H1 (cell line): Measurements from ENCODE around the gene P3H3. TPM values are rescaled to one million over a fixed set of nuclear protein-coding genes. Genes with fewer than 3 reads are reported as not detected.
A peak's percentile ranks its signal among the peaks of the same experiment; 100 is the strongest.

Experiments used
- CTCF ChIA-PET: fragments of 300-600 bp; sonication (Branson Sonifier 250); formaldehyde crosslinking; loops from one replicate; lab custom pipeline; 2021; ENCODE audit not compliant: partially characterized antibody; lab: Charles Lee
- POLR2A ChIA-PET: fragments of 300-600 bp; sonication (Branson Sonifier 250); formaldehyde crosslinking; loops from one replicate; lab custom pipeline; 2021; ENCODE audit warnings: inconsistent platforms; ENCODE audit not compliant: partially characterized antibody; lab: Charles Lee
- DNase-seq, 2 experiments: peaks; one replicate each; pipeline versions ENCODE4 v3.0.0 to v3.0.0-alpha.2; 2010 to 2022; ENCODE audit warnings: low spot score in 2 of 2, low read depth in 1 of 2, mixed read lengths in 1 of 2
- FAIRE-seq: peaks from 2 replicates; lab custom pipeline; 2011; peaks lifted over from hg19 to GRCh38; lab: Jason Lieb, UNC
- H2AFZ ChIP-seq: 2 replicates; pipeline ENCODE4 v1.8.1; 2012; ENCODE audit warnings: low read length, inconsistent platforms
- H2AK5ac ChIP-seq: 2 replicates; pipeline ENCODE4 v1.6.1; 2013; ENCODE audit warnings: low read depth, low read length
- H2BK120ac ChIP-seq: replicated peaks from 2 replicates; pipeline ENCODE3; 2013; ENCODE audit warnings: low read depth, low read length, inconsistent platforms
- H2BK12ac ChIP-seq: 2 replicates; pipeline ENCODE4 v1.6.1; 2013; ENCODE audit warnings: low read depth, low read length
- H2BK15ac ChIP-seq: 2 replicates; pipeline ENCODE4 v1.6.1; 2013; ENCODE audit warnings: low read length
- H2BK20ac ChIP-seq: 2 replicates; pipeline ENCODE4 v1.6.1; 2013; ENCODE audit warnings: low read length
- H2BK5ac ChIP-seq: 2 replicates; pipeline ENCODE4 v1.6.1; 2013; ENCODE audit warnings: low read depth, low read length
- H3K14ac ChIP-seq: 2 replicates; pipeline ENCODE4 v1.6.1; 2013; ENCODE audit warnings: inconsistent platforms; ENCODE audit not compliant: insufficient read length
- H3K18ac ChIP-seq: 2 replicates; pipeline ENCODE4 v1.6.1; 2013; ENCODE audit warnings: low read length; ENCODE audit errors: extremely low read depth
- H3K23ac ChIP-seq: 2 replicates; pipeline ENCODE4 v1.6.1; 2013; ENCODE audit warnings: inconsistent platforms; ENCODE audit not compliant: insufficient read length
- H3K23me2 ChIP-seq: 2 replicates; pipeline ENCODE4 v1.6.1; 2013; ENCODE audit warnings: low read depth, low read length
- H3K27ac ChIP-seq: 2 replicates; pipeline ENCODE4 v1.6.1; 2011; ENCODE audit warnings: low read depth, low read length, inconsistent platforms
- H3K27me3 ChIP-seq, 4 experiments: replicated peaks in 1 of 4; 1 replicate in 1 of 4; 2 replicates in 3 of 4; pipeline versions ENCODE4 v1.6.1 to v1.8.1; 2011 to 2013; ENCODE audit warnings: low read length in 3 of 4, mild to moderate bottlenecking in 3 of 4, inconsistent platforms in 2 of 4, mixed read lengths in 2 of 4, moderate library complexity in 1 of 4; ENCODE audit not compliant: control insufficient read depth in 3 of 4, insufficient read depth in 3 of 4; ENCODE audit errors: extremely low read depth in 1 of 4
- H3K36me3 ChIP-seq, 4 experiments: 2 replicates each; pipeline versions ENCODE4 v1.6.1 to v1.8.1; 2011 to 2013; ENCODE audit warnings: mild to moderate bottlenecking in 4 of 4, low read length in 3 of 4, moderate library complexity in 2 of 4, control low read depth in 1 of 4, inconsistent platforms in 1 of 4; ENCODE audit not compliant: insufficient read depth in 4 of 4, control insufficient read depth in 2 of 4
- H3K4ac ChIP-seq: replicated peaks from 2 replicates; pipeline ENCODE3; 2013; ENCODE audit warnings: low read length, low read depth, mixed read lengths, inconsistent platforms; ENCODE audit not compliant: insufficient read length
- H3K4me1 ChIP-seq, 4 experiments: replicated peaks in 1 of 4; 1 replicate in 1 of 4; 2 replicates in 3 of 4; pipeline versions ENCODE4 v1.6.1 to v1.8.1; 2011 to 2013; ENCODE audit warnings: low read length in 3 of 4, inconsistent platforms in 2 of 4, mixed read lengths in 1 of 4; ENCODE audit not compliant: insufficient read depth in 4 of 4, control insufficient read depth in 3 of 4
- H3K4me2 ChIP-seq, 2 experiments: 2 replicates each; pipeline versions ENCODE4 v1.6.1 to v1.8.1; 2011 to 2013; ENCODE audit warnings: low read depth in 2 of 2, low read length in 2 of 2, control low read depth in 1 of 2, inconsistent platforms in 1 of 2, mild to moderate bottlenecking in 1 of 2; ENCODE audit not compliant: insufficient read depth in 1 of 2
- H3K4me3 ChIP-seq, 4 experiments: fragments of 200-600, 300-600 bp in 1 of 4; sonication (generic), shearing (Covaris generic), sonication (Bioruptor Twin) in 1 of 4; 2 replicates each; pipeline versions ENCODE4 v1.5.1 to v1.8.1; 2011 to 2016; ENCODE audit warnings: low read length in 4 of 4, low read depth in 3 of 4, control low read depth in 2 of 4, inconsistent platforms in 2 of 4, mild to moderate bottlenecking in 2 of 4, mixed read lengths in 1 of 4, moderate library complexity in 1 of 4; ENCODE audit not compliant: insufficient read depth in 2 of 4; ENCODE audit errors: extremely low read depth in 1 of 4
- H3K56ac ChIP-seq: replicated peaks from 2 replicates; pipeline ENCODE3; 2013; ENCODE audit warnings: low read depth, mild to moderate bottlenecking, mixed read lengths, low read length, inconsistent platforms; ENCODE audit not compliant: insufficient read length
- H3K79me1 ChIP-seq: 2 replicates; pipeline ENCODE4 v1.6.1; 2013; ENCODE audit warnings: low read depth, low read length, control low read depth
- H3K79me2 ChIP-seq, 2 experiments: 2 replicates each; pipeline versions ENCODE4 v1.6.1 to v1.8.1; 2012 to 2013; ENCODE audit warnings: low read length in 2 of 2, mild to moderate bottlenecking in 2 of 2, inconsistent platforms in 1 of 2; ENCODE audit not compliant: insufficient read depth in 2 of 2, control insufficient read depth in 1 of 2
- H3K9ac ChIP-seq, 4 experiments: replicated peaks in 1 of 4; 1 replicate in 1 of 4; 2 replicates in 3 of 4; pipeline versions ENCODE4 v1.6.1 to v1.8.1; 2011 to 2013; ENCODE audit warnings: low read depth in 3 of 4, low read length in 3 of 4, control low read depth in 2 of 4, mild to moderate bottlenecking in 2 of 4, moderate library complexity in 2 of 4, inconsistent platforms in 1 of 4; ENCODE audit errors: extremely low read depth in 1 of 4
- H3K9me3 ChIP-seq, 2 experiments: 2 replicates each; pipeline versions ENCODE4 v1.6.1 to v1.8.1; 2012 to 2013; ENCODE audit warnings: mild to moderate bottlenecking in 2 of 2, moderate library complexity in 2 of 2, control low read depth in 1 of 2, inconsistent platforms in 1 of 2, low read depth in 1 of 2, low read length in 1 of 2, mixed read lengths in 1 of 2; ENCODE audit not compliant: insufficient read depth in 2 of 2
- H4K20me1 ChIP-seq, 2 experiments: replicated peaks in 1 of 2; 2 replicates each; pipeline versions ENCODE3 to v1.8.1; 2011 to 2013; ENCODE audit warnings: inconsistent platforms in 2 of 2, low read length in 2 of 2, mild to moderate bottlenecking in 1 of 2; ENCODE audit not compliant: insufficient read depth in 2 of 2, control insufficient read depth in 1 of 2
- H4K5ac ChIP-seq: 2 replicates; pipeline ENCODE4 v1.6.1; 2013; ENCODE audit warnings: low read length, low read depth, mixed read lengths, inconsistent platforms; ENCODE audit not compliant: insufficient read length
- H4K8ac ChIP-seq: 2 replicates; pipeline ENCODE4 v1.8.0; 2013; ENCODE audit warnings: mild to moderate bottlenecking, moderate library complexity, low read length, inconsistent platforms; ENCODE audit not compliant: insufficient read depth; ENCODE audit errors: extremely low read depth
- H4K91ac ChIP-seq: replicated peaks from 2 replicates; pipeline ENCODE3; 2013; ENCODE audit warnings: low read length, mixed read lengths, inconsistent platforms; ENCODE audit not compliant: insufficient read length
- EP300 ChIP-seq, 2 experiments: IDR thresholded peaks; 1 replicate in 1 of 2; 2 replicates in 1 of 2; pipeline ENCODE4 v1.6.1; 2011 to 2012; ENCODE audit warnings: low read depth in 2 of 2, low read length in 2 of 2, mild to moderate bottlenecking in 2 of 2, borderline replicate concordance in 1 of 2, inconsistent platforms in 1 of 2, moderate library complexity in 1 of 2
- HDAC2 ChIP-seq, 2 experiments: fragments of 300-600 bp in 1 of 2; sonication (generic) in 1 of 2; IDR thresholded peaks; 2 replicates each; pipeline ENCODE4 v1.6.1; 2011 to 2012; ENCODE audit warnings: low read depth in 2 of 2, low read length in 2 of 2, mild to moderate bottlenecking in 2 of 2, moderate library complexity in 2 of 2, borderline replicate concordance in 1 of 2, inconsistent platforms in 1 of 2
- RAD21 ChIP-seq, 2 experiments: IDR thresholded peaks in 1 of 2; conservative IDR thresholded peaks in 1 of 2; 2 replicates each; pipeline ENCODE4 v1.6.1; 2011; ENCODE audit warnings: low read depth in 2 of 2, low read length in 2 of 2, improper control_type of control experiment in 1 of 2, inconsistent platforms in 1 of 2, mild to moderate bottlenecking in 1 of 2, moderate library complexity in 1 of 2
- RXRA ChIP-seq: IDR thresholded peaks from 2 replicates; pipeline ENCODE4 v1.6.1; 2011; ENCODE audit warnings: low read depth, mild to moderate bottlenecking, low read length, moderate library complexity; ENCODE audit not compliant: insufficient read depth
- SIN3A ChIP-seq, 2 experiments: IDR thresholded peaks in 1 of 2; conservative IDR thresholded peaks in 1 of 2; 2 replicates each; pipeline ENCODE4 v1.6.1; 2011 to 2012; ENCODE audit warnings: low read length in 2 of 2, improper control_type of control experiment in 1 of 2, low read depth in 1 of 2, mild to moderate bottlenecking in 1 of 2
- TBP ChIP-seq: IDR thresholded peaks from 2 replicates; pipeline ENCODE4 v1.6.1; 2011; ENCODE audit warnings: low read depth, low read length, improper control_type of control experiment
- WGBS, 2 experiments: shearing (Covaris generic) in 1 of 2; methylation state at CpG; one replicate each; pipeline versions ENCODE4 v1.1.6 to v1.1.7; 2013 to 2015; ENCODE audit warnings: low lambda C conversion rate in 2 of 2, mixed read lengths in 2 of 2, inconsistent platforms in 1 of 2, low coverage in 1 of 2, missing lambda C conversion rate in 1 of 2; ENCODE audit not compliant: insufficient replicate concordance in 2 of 2, insufficient coverage in 1 of 2, insufficient read length in 1 of 2; ENCODE audit errors: extremely low coverage in 1 of 2, missing lambda C conversion rate in 1 of 2; 5-methylcytosine and 5-hydroxymethylcytosine counted together
- polyA plus RNA-seq, 7 experiments: library from polyadenylated mRNA; depleted of rRNA in 3 of 7; stranded (reverse) in 5 of 7; unstranded in 2 of 7; fragments of >200 nt in 5 of 7; fragments of 200-250 nt in 2 of 7; gene quantifications; 1 replicate in 5 of 7; 2 replicates in 1 of 7; 4 replicates in 1 of 7; pipeline versions ENCODE4 v1.2.1 to v1.2.3, GENCODE V29; 2011 to 2013; ENCODE audit warnings: missing spikeins in 2 of 7, mixed read lengths in 2 of 7
- total RNA-seq: library from RNA; stranded (reverse); fragmentation: NEBNext Ultra II Directional; extraction: Animal tissue kit (Norgen Biotek cat#: 25700); gene quantifications from 2 replicates; pipeline ENCODE4 v1.2.1, GENCODE V29; 2021

The P3H3 gene
- total and polyA plus RNA-seq, 2 of the 8 experiments (the other 6 are each of a cell fraction or from before 2014, with no cell fraction given) = 22.9 to 43.5 TPM

- Histone ChIP-seq H4K8ac (peak overlapping the region; percentile 63; the same call in 1 of the 2 replicates), H2AFZ (no peak overlapping the region), H2BK5ac (no peak overlapping the region), H3K4me3 (no peak overlapping the region), H3K9me3 (no peaks in the 10 kb centered on the region), H3K56ac (no peak overlapping the region), H4K5ac (no peak overlapping the region), H2BK120ac (no peak overlapping the region), H3K27me3 (0 out of 7 replicates have a peak, but pooled peaks cover 0 to 3% (median 0%) of the 10 kb centered on the region in 4 experiments), H4K20me1 (no peaks in the 10 kb centered on the region), H3K79me2 (no peaks in the 10 kb centered on the region), H3K27ac (no peak overlapping the region), H2BK15ac (0 out of 2 replicates have a peak overlapping the region, but pooled peaks have one; percentile 72), H2BK20ac (no peak overlapping the region), H3K4me1 (peaks cover 0 to 12% (median under 1%) of the 10 kb centered on the region in 4 experiments; a peak in 3 of 7 replicates), H3K9ac (0 out of 7 replicates have a peak overlapping the region, but pooled peaks of 1 of the 4 experiments have one; percentile 15), H4K91ac (no peak overlapping the region), H3K23me2 (no peaks in the 10 kb centered on the region), H3K4ac (no peak overlapping the region), H3K36me3 (no peaks in the 10 kb centered on the region), H3K23ac (no peak overlapping the region), H2BK12ac (no peak overlapping the region), H3K14ac (no peak overlapping the region), H3K4me2 (no peak overlapping the region), H3K18ac (no peak overlapping the region), H2AK5ac (no peak overlapping the region), H3K79me1 (no peaks in the 10 kb centered on the region)
- no peak for TF ChIP-seq SIN3A (conservative IDR thresholded peaks at IDR 0.05 in 1 of 2, IDR thresholded peaks at IDR 0.05 in 1 of 2; ENCODE audit: low read depth in 1 of 2, low read length in 2 of 2)
- TF ChIP-seq HDAC2 (IDR thresholded peaks at IDR 0.05; ENCODE audit: borderline replicate concordance in 1 of 2, low read depth in 2 of 2, low read length in 2 of 2) = no peak
- TF ChIP-seq RAD21 (IDR thresholded peaks at IDR 0.05 in 1 of 2, conservative IDR thresholded peaks at IDR 0.05 in 1 of 2; ENCODE audit: low read depth in 2 of 2, low read length in 2 of 2) = no peak
- no peak for TF ChIP-seq TBP
- TF ChIP-seq EP300 (IDR thresholded peaks at IDR 0.05; ENCODE audit: borderline replicate concordance in 1 of 2, low read depth in 2 of 2, low read length in 2 of 2) = no peak
- no peak for TF ChIP-seq RXRA
- ChIA-PET POLR2A (interaction anchor here (0.7 to 3.1 kb wide), 7 partner anchors 9 to 77 kb away, joined by 3 to 10 read pairs (median 7); partner anchors contain the start of gene GPR162), CTCF (interaction anchor here (0.8 to 29.6 kb wide), 9 partner anchors 10 to 39 kb away, joined by 3 to 532 read pairs (median 7); partner anchors contain the start of genes GNB3, GPR162, MLF2 and P3H3)
- WGBS, 2 experiments = 93% methylated on average over 13 of the region's 13 CpGs; no CpG with 5 or more reads in 1 of the 2 experiments
- DNase-seq (no peak), FAIRE-seq (no peak)
Observed at GRCh38 chr12:6791931-6792520, 36.2 kb upstream of the P3H3 start.
